NCI-H2171 treated with DMSO at 0.1 percent for 48 hours (cell line): ENCODE results near the gene REXO5.

Source experiments
- DNase-seq: peaks from one replicate; lab custom pipeline; 2025; lab: John Stamatoyannopoulos, UW

Gene REXO5

GRCh38 chr16:20871941-20872815 is 65.9 kb downstream of the REXO5 start:
- no peak for DNase-seq

- DNase-seq = no peak
Measured at GRCh38 chr16:20873331-20873730, 67.0 kb downstream of the REXO5 start.

GRCh38 chr16:20874088-20874581 is 67.8 kb downstream of the REXO5 start:
- no peak for DNase-seq

- DNase-seq = no peak
Measured at GRCh38 chr16:20875355-20875650, 69.0 kb downstream of the REXO5 start.

- DNase-seq = no peak
Measured at GRCh38 chr16:20878682-20879147, 72.4 kb downstream of the REXO5 start.

GRCh38 chr16:20879175-20880040 is 73.1 kb downstream of the REXO5 start:
- no peak for DNase-seq

GRCh38 chr16:20880867-20881502 is 74.7 kb downstream of the REXO5 start:
- no peak for DNase-seq

GRCh38 chr16:20881503-20881878 is 75.2 kb downstream of the REXO5 start:
- DNase-seq = no peak

GRCh38 chr16:20883554-20884239 is 77.4 kb downstream of the REXO5 start:
- DNase-seq = no peak

- DNase-seq = no peak
Measured at GRCh38 chr16:20884240-20884556, 77.9 kb downstream of the REXO5 start.

- no peak for DNase-seq
Measured at GRCh38 chr16:20886320-20886719, 80.0 kb downstream of the REXO5 start.

- DNase-seq = no peak
Measured at GRCh38 chr16:20887207-20887606, 80.9 kb downstream of the REXO5 start.

GRCh38 chr16:20889625-20890275 is 83.4 kb downstream of the REXO5 start:
- DNase-seq = no peak

- no peak for DNase-seq
Measured at GRCh38 chr16:20894388-20894787, 88.1 kb downstream of the REXO5 start.

- no peak for DNase-seq
Measured at GRCh38 chr16:20897253-20897897, 91.0 kb downstream of the REXO5 start.

- DNase-seq = no peak
Measured at GRCh38 chr16:20897922-20898321, 91.6 kb downstream of the REXO5 start.

GRCh38 chr16:20899071-20899470 is 92.7 kb downstream of the REXO5 start:
- no peak for DNase-seq
